ENCODE results near the gene RAPGEFL1. TPM values are rescaled to one million over a fixed set of nuclear protein-coding genes. Genes with fewer than 3 reads are reported as not detected.

Gene RAPGEFL1
- total RNA-seq, 1 experiment from 2014 or later, result 8.9 TPM

DNA sequence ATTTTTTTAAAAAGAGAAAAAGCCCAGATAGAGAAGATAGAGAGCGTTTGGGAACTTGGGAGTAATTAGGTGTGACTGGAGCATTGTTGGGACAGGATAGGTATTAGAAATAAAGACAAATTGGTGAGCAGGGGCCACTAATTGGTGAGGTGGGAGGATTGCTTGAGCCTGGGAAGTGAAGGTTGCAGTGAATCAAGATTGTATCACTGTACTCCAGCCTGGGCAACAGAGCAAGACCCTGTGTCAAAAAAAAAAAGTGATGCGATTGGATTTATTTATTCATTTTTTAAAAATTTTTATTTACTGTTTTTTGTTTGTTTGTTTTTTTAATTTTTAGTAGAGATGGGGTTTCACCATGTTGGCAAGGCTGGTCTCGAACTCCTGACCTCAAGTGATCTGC is 31.8 kb upstream of the RAPGEFL1 start:
- peaks cover 72% of the 10 kb centered on the region for H3K79me2 ChIP-seq (ENCODE audit: low read length)
- H3K27ac ChIP-seq (ENCODE audit: low read length), result no peak overlapping the region
- no peaks in the 10 kb centered on the region for H3K27me3 ChIP-seq (ENCODE audit: low read length)
- H3K4me3 ChIP-seq (ENCODE audit: low read length), result no peak overlapping the region
- H3K36me3 ChIP-seq (ENCODE audit: insufficient read depth, low read length), result peaks cover 50% of the 10 kb centered on the region
- H3K9me3 ChIP-seq (ENCODE audit: low read length), result no peaks in the 10 kb centered on the region
- no peak for DNase-seq
- no peak overlapping the region for H3K9ac ChIP-seq (ENCODE audit: low read length)
- H3K9me2 ChIP-seq (replicated peaks; ENCODE audit: insufficient read depth, low read length), result no peaks in the 10 kb centered on the region
- no peak overlapping the region for H2AFZ ChIP-seq (ENCODE audit: low read length)
- peaks cover 13% of the 10 kb centered on the region for H3K4me1 ChIP-seq (ENCODE audit: low read length)
- H3K4me2 ChIP-seq (ENCODE audit: low read depth, low read length, poor library complexity, severe bottlenecking), result no peak overlapping the region
- H4K20me1 ChIP-seq (ENCODE audit: insufficient read depth, low read depth, low read length), result no peaks in the 10 kb centered on the region

DNA sequence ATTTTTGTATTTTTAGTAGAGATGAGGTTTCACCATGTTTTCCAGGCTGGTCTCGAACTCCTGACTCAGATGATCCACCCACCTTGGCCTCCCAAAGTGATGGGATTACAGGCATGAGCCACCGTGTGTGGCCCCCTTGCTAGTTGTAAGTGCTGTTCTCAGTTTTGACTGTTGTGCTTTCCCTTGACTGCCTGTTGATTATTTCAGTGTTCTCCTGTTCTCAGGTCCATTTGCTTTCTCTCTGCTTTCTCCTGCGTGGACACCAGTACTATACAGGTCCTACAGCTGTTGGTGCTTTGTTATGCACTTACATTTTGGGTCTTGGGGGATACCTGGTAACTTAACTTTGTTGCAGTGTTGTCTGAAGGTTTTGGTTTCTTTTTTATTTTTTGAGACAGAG is 28.7 kb upstream of the RAPGEFL1 start:
- Histone ChIP-seq H3K27ac (ENCODE audit: low read length) (no peak overlapping the region), H3K9ac (ENCODE audit: low read length) (no peak overlapping the region), H3K9me3 (ENCODE audit: low read length) (no peaks in the 10 kb centered on the region), H3K27me3 (ENCODE audit: low read length) (no peaks in the 10 kb centered on the region), H3K4me3 (ENCODE audit: low read length) (no peak overlapping the region), H3K4me1 (ENCODE audit: low read length) (peaks cover 3% of the 10 kb centered on the region; the same call in 1 of the 2 replicates), H3K4me2 (ENCODE audit: low read depth, low read length, poor library complexity, severe bottlenecking) (no peak overlapping the region), H4K20me1 (ENCODE audit: insufficient read depth, low read depth, low read length) (no peaks in the 10 kb centered on the region), H3K36me3 (ENCODE audit: insufficient read depth, low read length) (peaks cover 54% of the 10 kb centered on the region), H2AFZ (ENCODE audit: low read length) (no peak overlapping the region), H3K9me2 (replicated peaks; ENCODE audit: insufficient read depth, low read length) (no peaks in the 10 kb centered on the region), H3K79me2 (ENCODE audit: low read length) (peaks cover 74% of the 10 kb centered on the region)
- no peak for DNase-seq

DNA sequence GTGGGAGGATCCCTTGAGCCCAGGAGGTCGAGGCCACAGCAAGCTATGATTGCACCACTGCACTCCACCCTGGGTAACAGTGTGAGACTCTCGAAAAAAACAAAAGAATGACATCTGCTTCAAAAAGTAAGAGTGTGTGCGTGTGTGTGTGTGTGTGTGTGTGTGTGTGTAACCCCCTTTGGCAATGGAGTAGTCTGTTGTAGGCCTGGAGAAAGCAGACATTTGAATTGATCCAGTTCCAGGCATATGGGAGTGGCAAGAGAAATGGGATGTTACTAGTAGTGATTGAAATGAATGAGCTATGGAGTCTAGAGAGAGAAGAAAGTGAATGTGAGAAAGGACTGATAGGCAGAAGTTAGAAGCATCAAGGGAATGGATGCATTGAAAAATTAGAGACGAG is 27.0 kb upstream of the RAPGEFL1 start:
- H3K9me3 ChIP-seq (ENCODE audit: low read length), result no peaks in the 10 kb centered on the region
- no peak overlapping the region for H3K4me3 ChIP-seq (ENCODE audit: low read length)
- H3K4me1 ChIP-seq (ENCODE audit: low read length), result peaks cover 3% of the 10 kb centered on the region; the same call in 1 of the 2 replicates
- no peak overlapping the region for H3K4me2 ChIP-seq (ENCODE audit: low read depth, low read length, poor library complexity, severe bottlenecking)
- H3K79me2 ChIP-seq (ENCODE audit: low read length), result peaks cover 82% of the 10 kb centered on the region
- no peak overlapping the region for H3K27ac ChIP-seq (ENCODE audit: low read length)
- no peak overlapping the region for H3K9ac ChIP-seq (ENCODE audit: low read length)
- H2AFZ ChIP-seq (ENCODE audit: low read length), result no peak overlapping the region
- no peaks in the 10 kb centered on the region for H3K9me2 ChIP-seq (replicated peaks; ENCODE audit: insufficient read depth, low read length)
- peaks cover 65% of the 10 kb centered on the region for H3K36me3 ChIP-seq (ENCODE audit: insufficient read depth, low read length)
- DNase-seq, result no peak
- no peaks in the 10 kb centered on the region for H3K27me3 ChIP-seq (ENCODE audit: low read length)
- H4K20me1 ChIP-seq (ENCODE audit: insufficient read depth, low read depth, low read length), result no peaks in the 10 kb centered on the region

DNA sequence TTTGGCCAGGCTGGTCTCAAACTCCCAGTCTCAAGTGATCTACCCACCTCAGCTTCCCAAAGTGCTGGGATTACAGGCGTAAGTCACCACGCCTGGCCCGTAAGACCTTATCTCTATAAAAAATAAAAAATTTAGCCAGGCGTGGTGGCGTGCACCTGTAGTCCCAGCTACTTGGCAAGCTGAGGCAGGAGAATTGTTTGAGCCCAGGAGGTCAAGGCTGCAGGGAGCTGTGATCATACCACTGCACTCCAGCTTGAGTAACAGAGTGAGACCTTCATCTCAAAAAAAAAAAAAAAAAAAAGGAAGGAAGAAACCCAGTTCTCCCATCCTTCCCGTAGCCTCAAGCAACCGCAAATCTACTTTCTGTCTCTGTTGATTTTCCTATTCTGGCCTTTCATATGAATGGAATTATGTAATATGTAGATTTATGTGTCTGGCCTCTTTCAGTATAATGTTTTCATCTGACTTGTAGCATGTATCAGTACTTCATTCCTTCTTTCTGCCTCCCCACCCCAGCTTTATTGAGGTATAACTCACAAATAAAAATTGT is 25.8 kb upstream of the RAPGEFL1 start:
- H3K9me2 ChIP-seq (replicated peaks; ENCODE audit: insufficient read depth, low read length), result no peaks in the 10 kb centered on the region
- H3K27ac ChIP-seq (ENCODE audit: low read length), result no peak overlapping the region
- no peaks in the 10 kb centered on the region for H3K9me3 ChIP-seq (ENCODE audit: low read length)
- no peak overlapping the region for H3K4me3 ChIP-seq (ENCODE audit: low read length)
- no peak overlapping the region for H3K9ac ChIP-seq (ENCODE audit: low read length)
- H3K27me3 ChIP-seq (ENCODE audit: low read length), result no peaks in the 10 kb centered on the region
- H3K4me2 ChIP-seq (ENCODE audit: low read depth, low read length, poor library complexity, severe bottlenecking), result no peak overlapping the region
- no peaks in the 10 kb centered on the region for H4K20me1 ChIP-seq (ENCODE audit: insufficient read depth, low read depth, low read length)
- H3K36me3 ChIP-seq (ENCODE audit: insufficient read depth, low read length), result peaks cover 61% of the 10 kb centered on the region
- peaks cover 3% of the 10 kb centered on the region; the same call in 1 of the 2 replicates for H3K4me1 ChIP-seq (ENCODE audit: low read length)
- no peak overlapping the region for H2AFZ ChIP-seq (ENCODE audit: low read length)
- no peak for DNase-seq
- peaks cover 85% of the 10 kb centered on the region for H3K79me2 ChIP-seq (ENCODE audit: low read length)

DNA sequence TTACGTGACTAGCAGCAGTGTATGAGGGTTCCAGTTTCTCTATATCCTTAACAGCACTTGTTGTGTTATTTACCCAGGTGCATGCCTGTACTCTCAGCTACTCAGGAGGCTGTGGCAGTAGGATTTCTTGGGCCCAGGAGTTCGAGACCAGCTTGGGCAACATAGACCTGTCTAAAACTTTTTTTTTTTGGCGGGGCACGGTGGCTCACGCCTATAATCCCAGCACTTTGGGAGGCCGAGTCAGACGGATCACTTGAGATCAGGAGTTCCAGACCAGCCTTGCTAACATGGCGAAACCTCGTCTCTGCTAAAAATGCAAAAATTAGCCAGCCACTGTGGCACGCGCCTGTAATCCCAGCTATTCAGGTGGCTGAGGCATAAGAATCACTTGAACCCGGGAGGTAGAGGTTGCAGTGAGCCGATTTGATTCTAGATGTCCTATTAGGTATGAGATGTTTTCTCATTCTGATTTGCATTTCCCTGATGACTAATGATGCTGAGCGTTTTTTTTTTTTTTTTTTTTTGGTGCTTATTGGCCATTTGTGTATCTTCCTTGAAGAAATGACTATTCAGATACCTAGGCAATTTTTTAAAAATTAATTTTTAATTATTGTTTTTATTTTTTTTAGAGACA is 23.6 kb upstream of the RAPGEFL1 start:
- Histone ChIP-seq H3K9me3 (ENCODE audit: low read length) (no peaks in the 10 kb centered on the region), H3K4me3 (ENCODE audit: low read length) (no peak overlapping the region), H2AFZ (ENCODE audit: low read length) (no peak overlapping the region), H3K27ac (ENCODE audit: low read length) (no peak overlapping the region), H3K4me2 (ENCODE audit: low read depth, low read length, poor library complexity, severe bottlenecking) (no peak overlapping the region), H4K20me1 (ENCODE audit: insufficient read depth, low read depth, low read length) (no peaks in the 10 kb centered on the region), H3K27me3 (ENCODE audit: low read length) (no peaks in the 10 kb centered on the region), H3K9ac (ENCODE audit: low read length) (no peak overlapping the region), H3K79me2 (ENCODE audit: low read length) (peaks cover 78% of the 10 kb centered on the region), H3K36me3 (ENCODE audit: insufficient read depth, low read length) (peaks cover 51% of the 10 kb centered on the region), H3K9me2 (replicated peaks; ENCODE audit: insufficient read depth, low read length) (no peaks in the 10 kb centered on the region), H3K4me1 (ENCODE audit: low read length) (peaks cover 3% of the 10 kb centered on the region; the same call in 1 of the 2 replicates)
- DNase-seq, result no peak

DNA sequence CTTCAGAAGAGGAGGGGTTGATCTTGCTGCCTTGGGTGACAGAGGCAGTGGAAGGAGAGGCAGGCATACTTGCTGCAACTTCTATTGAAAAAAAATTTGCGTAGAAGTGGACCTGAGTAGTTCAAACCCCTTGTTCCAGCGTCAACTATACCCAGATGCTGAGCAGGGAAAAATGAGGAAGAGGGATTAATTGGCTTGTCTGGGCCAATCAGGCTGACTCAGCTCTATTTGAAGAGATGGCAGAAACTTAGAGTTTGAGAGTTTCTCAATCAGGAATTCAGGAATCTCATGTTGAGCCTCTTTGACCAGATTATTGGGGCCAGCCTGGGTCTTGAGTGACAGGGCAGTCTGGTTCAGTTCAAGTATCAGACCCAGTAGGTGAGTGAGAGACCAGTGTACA is 19.3 kb upstream of the RAPGEFL1 start:
- H3K9me3 ChIP-seq (ENCODE audit: low read length), result no peaks in the 10 kb centered on the region
- H2AFZ ChIP-seq (ENCODE audit: low read length), result no peak overlapping the region
- no peak overlapping the region for H3K27ac ChIP-seq (ENCODE audit: low read length)
- H3K4me2 ChIP-seq (ENCODE audit: low read depth, low read length, poor library complexity, severe bottlenecking), result no peak overlapping the region
- no peak for DNase-seq
- peaks cover 2% of the 10 kb centered on the region; the same call in 1 of the 2 replicates for H3K4me1 ChIP-seq (ENCODE audit: low read length)
- peaks cover 56% of the 10 kb centered on the region for H3K79me2 ChIP-seq (ENCODE audit: low read length)
- no peak overlapping the region for H3K4me3 ChIP-seq (ENCODE audit: low read length)
- no peaks in the 10 kb centered on the region for H3K9me2 ChIP-seq (replicated peaks; ENCODE audit: insufficient read depth, low read length)
- no peaks in the 10 kb centered on the region for H3K27me3 ChIP-seq (ENCODE audit: low read length)
- H3K9ac ChIP-seq (ENCODE audit: low read length), result no peak overlapping the region
- H4K20me1 ChIP-seq (ENCODE audit: insufficient read depth, low read depth, low read length), result no peaks in the 10 kb centered on the region
- peaks cover 44% of the 10 kb centered on the region for H3K36me3 ChIP-seq (ENCODE audit: insufficient read depth, low read length)

DNA sequence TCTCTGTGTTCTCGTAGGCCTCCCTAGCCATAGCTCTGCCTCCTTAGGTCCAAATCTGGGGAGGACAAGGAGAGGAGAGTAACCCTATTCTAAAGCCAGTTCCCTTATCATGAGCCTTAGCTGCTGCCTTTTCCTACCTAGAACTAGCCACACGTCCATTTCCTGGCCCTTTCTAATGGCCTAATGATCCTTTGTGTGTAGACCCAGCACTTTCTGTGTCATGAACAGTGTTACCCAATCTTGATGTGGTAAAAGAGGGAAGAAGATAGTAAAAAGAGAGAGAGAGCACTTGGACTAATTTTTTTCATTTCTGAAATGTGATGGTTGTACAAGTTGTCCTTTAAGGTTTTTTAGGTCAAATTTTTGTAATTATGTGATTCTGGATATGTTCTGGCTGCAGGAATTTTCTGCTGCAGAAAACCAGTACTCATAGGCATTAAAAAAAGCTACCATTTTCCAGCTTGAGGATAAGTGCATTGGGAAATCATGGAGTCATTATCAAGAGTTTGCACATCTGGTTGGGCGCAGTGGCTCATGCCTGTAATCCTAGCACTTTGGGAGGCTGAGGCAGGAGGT is 18.7 kb upstream of the RAPGEFL1 start:
- Histone ChIP-seq H4K20me1 (ENCODE audit: insufficient read depth, low read depth, low read length) (no peaks in the 10 kb centered on the region), H3K36me3 (ENCODE audit: insufficient read depth, low read length) (peaks cover 43% of the 10 kb centered on the region), H3K4me1 (ENCODE audit: low read length) (no peaks in the 10 kb centered on the region)

DNA sequence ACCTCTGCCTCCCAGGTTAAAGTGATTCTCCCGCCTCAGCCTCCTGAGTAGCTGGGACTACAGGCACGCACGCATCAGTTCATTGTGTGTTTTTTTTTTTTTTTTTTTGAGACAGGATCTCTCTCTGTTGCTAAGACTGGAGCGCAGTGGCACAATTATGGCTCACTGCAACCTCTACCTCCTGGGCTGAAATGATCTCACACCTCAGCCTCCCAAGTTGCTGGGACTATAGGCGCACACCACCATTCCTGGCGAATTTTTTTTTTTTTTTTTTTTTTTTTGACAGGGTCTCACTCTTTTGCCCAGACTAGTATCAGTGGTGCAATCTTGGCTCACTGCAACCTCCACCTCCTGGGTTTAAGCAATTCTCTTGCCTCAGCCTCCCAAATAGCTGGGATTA is 17.8 kb upstream of the RAPGEFL1 start:
- Histone ChIP-seq H4K20me1 (ENCODE audit: insufficient read depth, low read depth, low read length) (no peaks in the 10 kb centered on the region), H3K27me3 (ENCODE audit: low read length) (no peaks in the 10 kb centered on the region), H3K9ac (ENCODE audit: low read length) (no peak overlapping the region), H3K27ac (ENCODE audit: low read length) (no peak overlapping the region), H3K9me3 (ENCODE audit: low read length) (no peaks in the 10 kb centered on the region), H3K36me3 (ENCODE audit: insufficient read depth, low read length) (peaks cover 41% of the 10 kb centered on the region), H3K79me2 (ENCODE audit: low read length) (peaks cover 50% of the 10 kb centered on the region), H2AFZ (ENCODE audit: low read length) (no peak overlapping the region), H3K4me3 (ENCODE audit: low read length) (no peak overlapping the region), H3K4me2 (ENCODE audit: low read depth, low read length, poor library complexity, severe bottlenecking) (no peak overlapping the region), H3K9me2 (replicated peaks; ENCODE audit: insufficient read depth, low read length) (no peaks in the 10 kb centered on the region), H3K4me1 (ENCODE audit: low read length) (no peaks in the 10 kb centered on the region)
- no peak for DNase-seq

More for the DNA sequence above, 18.7 kb upstream of the RAPGEFL1 start:
- peaks cover 53% of the 10 kb centered on the region for H3K79me2 ChIP-seq (ENCODE audit: low read length)
- no peaks in the 10 kb centered on the region for H3K9me2 ChIP-seq (replicated peaks; ENCODE audit: insufficient read depth, low read length)
- no peak overlapping the region for H3K27ac ChIP-seq (ENCODE audit: low read length)
- no peaks in the 10 kb centered on the region for H3K27me3 ChIP-seq (ENCODE audit: low read length)
- no peak overlapping the region for H3K4me2 ChIP-seq (ENCODE audit: low read depth, low read length, poor library complexity, severe bottlenecking)
- no peak for DNase-seq
- H3K9me3 ChIP-seq (ENCODE audit: low read length), result no peaks in the 10 kb centered on the region
- H3K4me3 ChIP-seq (ENCODE audit: low read length), result no peak overlapping the region
- no peak overlapping the region for H3K9ac ChIP-seq (ENCODE audit: low read length)
- H2AFZ ChIP-seq (ENCODE audit: low read length), result no peak overlapping the region
